Measurements from ENCODE around the gene PLCB2. TPM values are rescaled to one million over a fixed set of nuclear protein-coding genes. Genes with fewer than 3 reads are reported as not detected.

The PLCB2 gene
- total RNA-seq, 4 donors from 2014 or later: 0.88 to 4.2 (median 2.3) TPM

DNA sequence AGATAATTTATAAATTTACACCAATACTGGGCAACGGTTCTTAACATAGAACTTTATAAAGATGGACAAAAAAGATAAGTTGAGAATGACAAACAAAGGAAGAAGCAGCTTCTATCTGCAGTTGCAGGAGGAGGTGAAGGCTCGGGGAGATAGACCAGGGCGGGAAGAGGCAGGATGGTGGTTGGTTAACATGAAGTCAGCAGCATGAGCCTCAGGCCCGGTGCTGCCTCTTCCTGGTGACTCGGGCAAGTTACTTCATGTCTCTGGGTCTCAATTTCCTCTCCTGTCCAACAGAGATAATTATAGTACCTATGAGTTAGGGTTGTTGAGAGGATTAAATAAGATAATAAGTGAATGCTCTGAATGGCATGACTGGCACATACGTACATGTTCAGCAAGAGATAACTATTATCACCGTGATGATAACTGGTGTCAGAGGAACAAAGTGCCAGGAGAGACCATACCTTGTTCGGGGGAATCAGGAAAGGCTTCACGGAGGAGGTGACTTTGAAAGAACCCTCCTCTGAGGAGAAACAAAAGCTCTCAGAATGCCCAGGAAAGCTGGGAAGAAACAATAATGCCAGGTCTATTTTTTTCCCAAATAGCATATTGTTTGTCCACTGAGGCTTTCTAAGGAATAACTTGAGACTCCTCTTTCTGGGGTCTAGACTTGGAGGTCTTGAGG lies 64.5 kb downstream of the PLCB2 start:
- no peak overlapping the region for H3K4me3 ChIP-seq (ENCODE audit: low read depth, poor library complexity, severe bottlenecking)
- 52 to 61% methylated on average over 9 of the region's 9 CpGs for WGBS, 2 donors
- DNase-seq (ENCODE audit: low spot score in 2 of 2): peak in 1 of 2 donors; percentile 67
- intact Hi-C loops (cut with DNase I; ENCODE audit: low total_unique reads): no loop called here
- TF ChIP-seq POLR2A (IDR thresholded peaks at IDR 0.05): no peak
- TF ChIP-seq, protein P1, sequence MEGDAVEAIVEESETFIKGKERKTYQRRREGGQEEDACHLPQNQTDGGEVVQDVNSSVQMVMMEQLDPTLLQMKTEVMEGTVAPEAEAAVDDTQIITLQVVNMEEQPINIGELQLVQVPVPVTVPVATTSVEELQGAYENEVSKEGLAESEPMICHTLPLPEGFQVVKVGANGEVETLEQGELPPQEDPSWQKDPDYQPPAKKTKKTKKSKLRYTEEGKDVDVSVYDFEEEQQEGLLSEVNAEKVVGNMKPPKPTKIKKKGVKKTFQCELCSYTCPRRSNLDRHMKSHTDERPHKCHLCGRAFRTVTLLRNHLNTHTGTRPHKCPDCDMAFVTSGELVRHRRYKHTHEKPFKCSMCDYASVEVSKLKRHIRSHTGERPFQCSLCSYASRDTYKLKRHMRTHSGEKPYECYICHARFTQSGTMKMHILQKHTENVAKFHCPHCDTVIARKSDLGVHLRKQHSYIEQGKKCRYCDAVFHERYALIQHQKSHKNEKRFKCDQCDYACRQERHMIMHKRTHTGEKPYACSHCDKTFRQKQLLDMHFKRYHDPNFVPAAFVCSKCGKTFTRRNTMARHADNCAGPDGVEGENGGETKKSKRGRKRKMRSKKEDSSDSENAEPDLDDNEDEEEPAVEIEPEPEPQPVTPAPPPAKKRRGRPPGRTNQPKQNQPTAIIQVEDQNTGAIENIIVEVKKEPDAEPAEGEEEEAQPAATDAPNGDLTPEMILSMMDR (IDR thresholded peaks at IDR 0.05): no peak

DNA sequence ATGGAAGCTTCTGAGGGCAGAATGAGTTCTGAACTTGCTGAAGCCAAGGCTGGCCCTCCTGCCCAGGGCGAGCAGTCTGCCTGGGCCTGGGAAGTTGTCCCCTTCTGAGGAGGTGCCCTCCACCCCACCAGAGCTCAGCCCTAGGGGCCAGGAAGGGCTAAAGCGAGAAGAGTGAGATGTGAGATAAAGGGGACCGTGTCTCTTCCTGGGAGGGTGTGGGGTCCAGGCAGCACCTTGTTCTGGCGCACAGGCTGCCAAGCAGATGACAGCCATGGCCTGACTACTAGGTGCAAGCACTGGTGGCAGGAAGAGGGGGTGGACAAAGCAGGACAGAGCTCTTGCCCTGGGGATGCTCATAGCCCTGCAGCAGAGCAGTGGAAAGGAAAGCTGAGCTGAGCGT lies 65.1 kb downstream of the PLCB2 start:
- TF ChIP-seq, protein P1 (IDR thresholded peaks at IDR 0.05): no peak
- no peak for TF ChIP-seq POLR2A (IDR thresholded peaks at IDR 0.05)
- 59 to 69% methylated on average over 5 of the region's 5 CpGs for WGBS, 2 donors
- no peak overlapping the region for H3K4me3 ChIP-seq (ENCODE audit: low read depth, poor library complexity, severe bottlenecking)
- peak; percentile 12 to 79 for DNase-seq (ENCODE audit: low spot score in 2 of 2)
- intact Hi-C loops (cut with DNase I; ENCODE audit: low total_unique reads): no loop called here

DNA sequence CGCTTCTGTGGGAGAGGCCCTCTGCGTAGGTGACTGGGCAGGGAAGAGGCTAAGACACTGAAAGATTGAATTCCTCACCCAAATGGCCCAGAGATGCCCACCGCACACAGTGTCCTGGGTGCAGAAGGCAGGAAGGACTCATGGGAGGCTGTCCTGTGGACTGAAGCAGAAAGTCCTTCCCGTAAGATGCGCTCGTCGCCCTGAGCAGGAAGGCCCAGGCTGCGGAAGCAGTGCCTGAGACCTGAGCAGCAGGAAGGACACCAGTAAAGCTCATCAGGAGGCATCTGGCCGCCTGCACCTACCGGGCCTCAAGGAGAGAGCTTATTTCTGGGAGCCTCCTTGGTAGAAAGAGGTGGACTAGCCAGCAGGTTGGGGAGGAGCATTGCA lies 65.5 kb downstream of the PLCB2 start:
- 89 to 91% methylated on average over 9 to 10 of the region's 10 CpGs for WGBS, 2 donors
- TF ChIP-seq, protein P1 (IDR thresholded peaks at IDR 0.05): no peak
- no peak for TF ChIP-seq POLR2A (IDR thresholded peaks at IDR 0.05)
- H3K4me3 ChIP-seq (ENCODE audit: low read depth, poor library complexity, severe bottlenecking): no peak overlapping the region
- DNase-seq (ENCODE audit: low spot score in 2 of 2): peak; percentile 13 to 80
- intact Hi-C loops (cut with DNase I; ENCODE audit: low total_unique reads): no loop called here

DNA sequence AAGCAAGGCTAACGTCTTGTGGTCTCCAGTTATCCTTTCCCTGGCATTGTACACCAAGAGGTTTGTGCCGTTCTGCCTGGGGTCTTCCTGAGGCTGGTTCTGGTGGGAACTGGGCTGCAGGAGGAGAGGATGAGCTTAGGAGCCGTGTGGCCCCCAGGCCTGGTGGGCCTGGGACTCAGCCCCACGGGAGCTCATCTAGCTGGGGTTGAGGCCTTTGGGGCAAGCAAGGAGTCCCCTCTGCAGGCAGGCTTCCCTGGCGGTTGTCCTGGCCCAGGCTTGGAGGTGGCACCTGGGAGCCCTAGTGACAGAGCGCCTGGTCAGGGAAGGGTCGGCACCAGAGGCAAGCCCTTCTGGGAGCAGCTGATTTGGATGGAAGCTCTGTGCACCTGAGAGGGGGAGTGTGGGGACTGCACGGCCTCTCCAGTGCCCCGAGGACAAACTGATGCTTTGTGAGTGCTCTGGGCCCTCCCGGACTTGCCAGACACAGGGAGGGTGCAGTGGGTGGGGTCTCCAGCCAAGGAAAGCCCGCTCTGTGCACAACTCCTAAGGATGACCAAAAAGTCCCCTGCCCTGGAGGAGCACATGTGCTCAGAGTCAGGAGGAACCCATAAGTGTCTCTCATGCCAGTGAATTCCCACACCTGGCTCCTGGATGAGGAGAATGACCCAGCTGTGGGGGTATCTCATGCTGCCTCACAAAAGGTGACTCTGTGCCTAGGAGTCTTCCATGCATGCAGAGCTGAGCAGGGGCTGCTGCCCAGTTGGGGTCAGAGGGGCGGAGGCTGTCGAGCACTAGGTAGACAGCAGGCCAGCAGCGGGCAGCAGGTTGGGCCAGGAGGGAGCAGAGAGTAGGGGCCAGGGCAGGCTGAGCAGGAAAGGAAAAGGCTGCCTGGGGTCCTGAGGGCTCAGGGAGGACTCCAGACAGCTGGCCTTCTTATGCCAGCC lies 66.2 kb downstream of the PLCB2 start:
- WGBS, 2 donors: 56 to 68% methylated on average over 11 to 14 of the region's 14 CpGs
- H3K4me3 ChIP-seq (ENCODE audit: low read depth, poor library complexity, severe bottlenecking): no peak overlapping the region
- intact Hi-C loops (cut with DNase I; ENCODE audit: low total_unique reads): no loop called here
- peak; percentile 10 to 77 for DNase-seq (ENCODE audit: low spot score in 2 of 2)
- TF ChIP-seq, protein P1 (IDR thresholded peaks at IDR 0.05): no peak
- no peak for TF ChIP-seq POLR2A (IDR thresholded peaks at IDR 0.05)

DNA sequence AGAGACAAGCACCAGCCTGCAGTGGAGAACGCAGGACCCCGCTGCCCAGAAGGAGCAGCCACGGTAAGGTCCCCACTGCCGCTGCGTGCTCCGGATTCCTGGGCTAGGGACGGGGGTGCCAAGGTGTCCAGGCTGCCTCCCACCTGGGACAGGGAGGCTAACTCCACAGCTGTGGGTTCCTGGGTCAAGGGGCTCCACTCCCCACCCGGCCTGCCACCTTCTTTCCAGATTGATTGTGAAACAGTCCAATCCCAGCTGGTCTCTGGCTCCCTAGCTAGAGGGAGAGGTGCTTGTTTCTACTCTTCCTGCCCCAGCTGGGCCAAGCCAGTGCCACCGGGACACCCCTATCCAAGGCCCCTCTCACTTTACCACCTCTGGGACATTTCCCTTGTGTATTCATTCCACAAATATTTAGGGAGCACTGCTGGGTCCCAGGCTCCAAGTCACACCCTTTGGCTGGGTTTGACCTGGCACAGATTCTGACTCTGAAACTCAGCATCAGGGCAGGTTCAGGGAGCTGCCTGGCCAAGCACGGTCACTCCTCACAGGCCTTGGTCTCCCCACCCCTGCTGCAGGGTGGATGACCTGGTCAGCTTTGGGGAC lies 67.0 kb downstream of the PLCB2 start:
- intact Hi-C loops (cut with DNase I; ENCODE audit: low total_unique reads): no loop called here
- TF ChIP-seq POLR2A (IDR thresholded peaks at IDR 0.05): no peak
- TF ChIP-seq, protein P1 (IDR thresholded peaks at IDR 0.05): no peak
- 64 to 75% methylated on average over 10 of the region's 10 CpGs for WGBS, 2 donors
- DNase-seq (ENCODE audit: low spot score in 2 of 2): peak in 1 of 2 donors; percentile 81
- no peak overlapping the region for H3K4me3 ChIP-seq (ENCODE audit: low read depth, poor library complexity, severe bottlenecking)

Data from lower leg skin (tissue), 4 donors.